Bronchial epithelial cell (primary cell): ENCODE measurements around the gene TBC1D10A. TPM values are rescaled to one million over a fixed set of nuclear protein-coding genes. Genes with fewer than 3 reads are reported as not detected.

Source experiments
- DNase-seq: peaks from one replicate; pipeline ENCODE4 v3.0.0-alpha.2; 2010; ENCODE audit warnings: low read depth
- FAIRE-seq: peaks from 2 replicates; lab custom pipeline; 2011; peaks lifted over from hg19 to GRCh38; lab: Jason Lieb, UNC
- H3K27me3 ChIP-seq: 2 replicates; pipeline ENCODE4 v1.5.1; 2011; ENCODE audit warnings: low read length; ENCODE audit not compliant: control insufficient read depth, insufficient read depth
- H3K36me3 ChIP-seq: 2 replicates; pipeline ENCODE4 v1.5.1; 2011; ENCODE audit warnings: low read length; ENCODE audit not compliant: control insufficient read depth, insufficient read depth
- H3K4me3 ChIP-seq: 2 replicates; pipeline ENCODE4 v1.5.1; 2011; ENCODE audit warnings: mild to moderate bottlenecking, low read depth, low read length, control low read depth
- CTCF ChIP-seq: IDR thresholded peaks from 2 replicates; pipeline ENCODE4 v1.5.1; 2011; ENCODE audit warnings: mild to moderate bottlenecking, moderate library complexity, low read length, control low read depth, inconsistent platforms; ENCODE audit not compliant: insufficient read depth, severe bottlenecking
- total RNA-seq: library from RNA; depleted of rRNA; stranded (reverse); fragments of >200 nt; gene quantifications from 2 replicates; pipeline ENCODE4 v1.2.1, GENCODE V29; 2014

TBC1D10A gene
- total RNA-seq, 1 donor from 2014 or later: 6.6 TPM

DNA sequence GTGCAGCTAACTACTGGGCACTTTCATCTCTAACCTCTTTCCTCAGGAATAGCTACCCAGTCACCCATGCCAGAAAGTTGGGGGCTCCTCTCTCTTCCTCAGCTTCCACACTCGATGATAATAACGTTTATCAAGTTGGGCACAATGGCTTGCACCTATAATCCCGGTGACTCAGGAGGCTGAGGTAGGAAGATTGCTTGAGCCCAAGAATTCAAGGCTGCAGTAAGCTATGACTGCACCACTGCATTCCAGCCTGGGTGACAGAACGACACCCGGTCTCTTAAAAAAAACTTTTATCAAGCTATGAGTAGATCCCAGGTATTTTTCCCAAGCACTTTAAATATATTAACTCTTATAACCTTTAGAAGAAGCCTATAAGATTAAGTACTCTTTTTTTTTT is 27.9 kb upstream of the TBC1D10A start:
- H3K27me3 ChIP-seq: no peaks in the 10 kb centered on the region
- no peak for FAIRE-seq
- no peak for TF ChIP-seq CTCF
- no peak overlapping the region for H3K4me3 ChIP-seq
- no peak for DNase-seq
- peaks cover 17% of the 10 kb centered on the region for H3K36me3 ChIP-seq

GRCh38 chr22:30351226-30351625 is 24.5 kb upstream of the TBC1D10A start:
- FAIRE-seq: no peak
- H3K4me3 ChIP-seq: no peak overlapping the region

DNA sequence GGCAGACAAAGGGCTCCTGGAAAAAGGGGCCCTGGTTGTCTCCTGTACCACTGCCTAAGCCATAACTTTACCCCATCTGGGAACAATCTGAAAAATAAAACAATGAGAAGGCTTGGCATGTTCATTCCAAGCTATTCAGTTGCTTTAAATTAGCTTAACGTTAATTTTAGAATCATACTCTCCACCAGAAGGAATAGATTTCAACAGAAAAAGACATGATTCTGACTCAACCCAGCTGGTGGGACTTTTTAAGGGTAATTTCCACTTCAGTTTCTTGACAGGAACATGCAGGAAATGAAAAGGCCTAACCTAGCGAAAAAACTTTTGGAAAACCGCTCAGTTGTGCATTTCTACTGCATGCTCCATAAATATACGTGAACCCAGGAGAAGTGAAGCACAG is 22.1 kb upstream of the TBC1D10A start:
- no peak for DNase-seq
- Histone ChIP-seq H3K4me3 (no peak overlapping the region), H3K27me3 (no peaks in the 10 kb centered on the region), H3K36me3 (peaks cover 46% of the 10 kb centered on the region)
- TF ChIP-seq CTCF: no peak
- no peak for FAIRE-seq

More at GRCh38 chr22:30351226-30351625, 24.5 kb upstream of the TBC1D10A start:
- Histone ChIP-seq H3K36me3 (peaks cover 26% of the 10 kb centered on the region), H3K27me3 (no peaks in the 10 kb centered on the region)
- no peak for TF ChIP-seq CTCF
- no peak for DNase-seq

GRCh38 chr22:30348404-30348803 is 21.7 kb upstream of the TBC1D10A start:
- H3K4me3 ChIP-seq: no peak overlapping the region
- TF ChIP-seq CTCF: no peak
- peaks cover 46% of the 10 kb centered on the region for H3K36me3 ChIP-seq
- no peaks in the 10 kb centered on the region for H3K27me3 ChIP-seq
- FAIRE-seq (no peak), DNase-seq (no peak)

GRCh38 chr22:30347255-30347892 is 20.6 kb upstream of the TBC1D10A start:
- peak; percentile 29 for DNase-seq
- TF ChIP-seq CTCF: no peak
- peak; percentile 94 for FAIRE-seq
- no peak overlapping the region for H3K4me3 ChIP-seq
- peaks cover 46% of the 10 kb centered on the region for H3K36me3 ChIP-seq
- H3K27me3 ChIP-seq: no peaks in the 10 kb centered on the region
